GM18519 (cell line): ENCODE data around the gene TPBGL.

Source experiments
- ATAC-seq: cut with Tn5 transposase; IDR thresholded peaks from one replicate; pipeline ENCODE4 v1.9.1; 2021; ENCODE audit warnings: mild to moderate bottlenecking, moderate library complexity; ENCODE audit not compliant: unreplicated experiment, low FRiP score

The TPBGL gene

DNA sequence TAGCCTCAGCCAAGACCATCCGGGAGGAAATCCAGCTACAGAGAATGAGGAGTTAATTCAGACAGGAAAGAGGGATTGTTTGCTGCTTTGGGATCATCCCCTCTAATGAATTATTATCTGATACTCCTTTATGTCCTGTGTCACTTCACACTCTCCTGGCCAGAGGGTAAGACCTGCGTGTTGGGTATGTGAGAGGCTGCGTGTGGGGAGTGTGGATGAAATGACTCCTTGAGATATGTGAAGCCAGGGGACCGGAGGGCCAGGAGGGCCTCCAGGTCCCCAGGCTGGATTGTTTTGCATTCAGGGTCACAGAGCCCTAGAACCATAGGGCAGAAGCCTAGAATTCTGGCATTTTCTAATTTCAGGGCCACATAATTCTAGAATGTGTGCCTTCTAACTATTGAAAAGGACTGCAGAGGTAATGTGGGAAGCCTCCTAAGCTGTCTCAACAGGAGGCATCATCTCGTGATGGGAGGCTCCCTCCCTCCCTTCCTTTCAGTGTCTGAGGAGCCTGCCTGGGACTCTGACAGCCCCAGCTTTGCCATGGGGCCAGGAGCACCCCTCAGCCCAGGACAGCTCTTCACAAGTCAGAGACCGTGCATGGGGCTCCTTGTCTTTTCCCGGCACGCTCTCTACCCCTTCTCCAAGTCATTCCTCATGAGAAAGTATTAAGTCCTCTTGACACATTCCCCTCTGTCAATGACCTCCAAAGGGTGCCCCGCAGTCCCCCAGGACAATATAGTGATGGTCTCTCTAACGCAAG lies 3.7 kb downstream of the TPBGL start:
- ATAC-seq, result no peak

DNA sequence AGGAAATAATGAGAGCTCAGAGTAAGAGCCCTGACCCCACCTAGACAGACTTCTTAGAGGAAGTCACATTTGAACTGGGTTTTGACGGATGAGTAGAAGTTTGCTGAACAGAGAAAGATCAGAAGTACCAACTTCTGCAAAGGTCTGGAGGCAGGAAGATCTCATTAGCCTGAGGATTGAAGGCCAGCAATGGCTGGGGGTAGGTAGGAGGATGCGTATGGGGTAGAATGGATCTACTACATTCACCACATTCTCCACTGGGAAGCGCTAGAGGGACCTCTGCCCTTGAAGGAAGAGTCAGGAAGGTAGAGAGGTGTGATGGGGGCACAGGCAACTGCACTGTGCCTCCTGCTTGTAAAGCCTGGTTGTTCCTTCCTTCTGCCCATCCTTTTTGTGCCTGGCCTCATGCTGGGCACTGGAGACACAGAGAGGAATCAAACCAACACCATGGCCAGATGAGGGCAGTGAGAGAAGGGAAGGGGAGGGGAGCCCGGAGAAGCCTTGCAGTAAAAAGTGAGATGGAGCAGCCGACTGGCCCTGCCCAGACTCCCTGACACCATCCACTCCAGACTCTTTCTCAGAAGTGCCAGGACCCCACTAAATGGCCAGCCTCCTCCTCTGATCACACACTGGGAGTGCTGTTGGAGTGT lies 4.9 kb downstream of the TPBGL start:
- no peak for ATAC-seq

DNA sequence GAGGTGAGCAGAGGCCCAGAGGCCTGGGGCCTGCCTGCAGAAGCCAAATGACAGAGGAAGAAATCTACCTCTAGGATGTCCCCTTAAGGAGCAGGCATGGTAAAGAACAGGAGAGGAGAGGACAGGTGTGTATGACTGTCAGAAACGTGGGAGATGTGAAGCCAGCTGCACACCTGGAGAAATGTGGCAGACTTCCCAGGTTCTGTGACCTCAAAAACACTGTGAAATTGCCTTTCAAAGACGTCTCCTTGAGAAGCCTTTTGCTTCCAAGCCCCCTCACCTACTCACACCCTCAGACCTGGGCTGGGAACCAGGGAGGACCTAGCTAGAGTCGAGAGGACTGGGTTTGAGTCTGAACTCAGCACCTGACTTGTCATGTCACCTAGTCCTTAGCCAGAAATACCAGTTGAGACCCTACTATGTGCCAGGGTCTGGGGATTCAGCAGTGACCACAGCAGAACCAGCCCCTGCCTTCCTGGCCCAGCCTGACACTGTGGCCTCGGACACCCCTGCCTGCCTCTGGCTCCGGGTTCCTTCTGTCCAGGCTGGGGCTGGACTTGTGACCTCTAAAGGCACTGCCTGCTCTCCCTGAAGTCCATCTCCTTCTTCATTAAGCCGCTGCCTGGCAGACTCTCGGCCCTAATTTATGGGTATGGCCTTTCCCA lies 5.6 kb downstream of the TPBGL start:
- no peak for ATAC-seq

DNA sequence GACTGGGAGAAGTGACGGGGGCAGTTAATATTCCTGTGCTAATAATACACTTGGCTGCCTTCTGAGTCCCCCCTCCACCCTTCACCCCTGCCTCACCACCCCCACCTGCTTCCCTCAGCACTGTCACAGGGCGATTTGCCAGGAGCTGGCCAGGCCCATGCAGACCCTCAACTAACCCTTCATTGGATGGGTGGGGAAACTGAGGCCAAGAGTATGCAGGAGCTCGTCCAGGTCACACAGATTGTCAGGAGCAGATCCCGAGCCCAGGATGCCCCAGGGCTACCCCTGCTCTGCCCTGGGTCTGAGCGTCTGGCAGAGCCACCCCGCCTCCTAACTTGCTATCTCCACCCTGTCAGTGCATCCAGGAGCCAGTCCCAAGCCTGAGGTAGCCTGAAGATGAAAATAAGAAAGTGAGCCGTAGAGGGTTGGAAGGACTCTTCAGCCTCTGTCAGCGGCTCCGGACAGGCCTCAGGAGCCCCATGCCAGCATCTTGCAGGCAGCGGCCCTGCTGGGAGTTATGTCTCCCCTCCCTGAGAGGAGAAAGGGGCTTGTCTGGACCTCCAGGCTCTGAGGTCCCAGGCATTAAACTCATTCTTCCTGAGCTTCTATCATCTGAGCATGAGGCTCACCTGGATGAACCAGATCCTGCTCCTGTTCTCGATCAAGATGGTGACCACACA lies 6.2 kb downstream of the TPBGL start:
- ATAC-seq, result no peak

DNA sequence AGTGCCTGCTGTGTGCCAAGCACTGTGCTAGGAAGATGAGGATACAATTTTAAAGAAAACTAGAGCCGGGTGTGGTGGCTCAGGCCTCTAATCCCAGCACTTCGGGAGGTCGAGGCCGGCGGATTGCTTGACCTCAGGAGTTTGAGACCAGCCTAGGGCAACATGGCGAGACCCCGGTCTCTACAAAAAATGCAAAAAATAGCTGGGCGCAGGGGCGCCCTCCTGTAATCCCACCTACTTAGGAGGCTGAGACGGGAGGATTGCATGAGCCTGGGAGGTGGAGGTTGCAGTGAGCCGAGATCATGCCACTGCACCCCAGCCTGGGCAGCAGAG lies 8.3 kb downstream of the TPBGL start:
- ATAC-seq, result no peak

DNA sequence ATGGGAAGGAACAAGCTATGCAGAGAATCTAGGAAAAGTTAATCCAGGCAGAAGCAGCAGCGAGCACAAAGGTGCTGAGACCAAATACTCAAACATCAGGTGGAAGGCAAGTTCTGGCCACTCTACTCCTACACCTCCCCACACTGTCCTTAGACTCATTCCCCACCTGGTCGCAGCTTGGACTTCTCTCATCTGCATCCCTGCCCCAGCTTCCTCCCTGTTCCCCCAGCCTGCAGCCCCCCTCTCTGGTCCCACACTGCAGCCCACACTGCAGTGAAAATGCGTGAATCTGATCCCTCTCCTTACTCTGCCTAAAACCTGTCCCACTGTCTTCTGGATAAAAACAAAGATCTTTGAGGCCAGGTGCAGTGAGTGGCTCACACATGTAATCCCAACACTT lies 9.1 kb downstream of the TPBGL start:
- ATAC-seq, result no peak

DNA sequence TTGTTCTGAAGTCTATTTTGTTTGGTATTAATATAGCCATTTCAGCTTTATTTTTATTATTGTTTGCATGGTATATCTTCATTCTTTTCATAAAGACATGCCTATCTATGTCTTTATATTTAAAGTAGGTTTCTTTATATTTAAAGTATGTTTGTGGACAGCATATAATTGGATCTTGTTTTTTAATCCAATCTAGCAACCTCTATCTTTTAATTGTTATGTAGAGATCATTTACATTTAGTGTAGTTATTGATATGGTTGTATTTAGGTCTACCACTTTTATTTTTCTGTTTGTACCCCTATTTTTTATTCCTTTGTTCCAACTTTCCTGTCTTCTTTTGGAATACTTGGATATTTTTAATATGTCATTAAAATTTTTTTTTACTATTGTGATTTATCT lies 13.8 kb downstream of the TPBGL start:
- no peak for ATAC-seq

DNA sequence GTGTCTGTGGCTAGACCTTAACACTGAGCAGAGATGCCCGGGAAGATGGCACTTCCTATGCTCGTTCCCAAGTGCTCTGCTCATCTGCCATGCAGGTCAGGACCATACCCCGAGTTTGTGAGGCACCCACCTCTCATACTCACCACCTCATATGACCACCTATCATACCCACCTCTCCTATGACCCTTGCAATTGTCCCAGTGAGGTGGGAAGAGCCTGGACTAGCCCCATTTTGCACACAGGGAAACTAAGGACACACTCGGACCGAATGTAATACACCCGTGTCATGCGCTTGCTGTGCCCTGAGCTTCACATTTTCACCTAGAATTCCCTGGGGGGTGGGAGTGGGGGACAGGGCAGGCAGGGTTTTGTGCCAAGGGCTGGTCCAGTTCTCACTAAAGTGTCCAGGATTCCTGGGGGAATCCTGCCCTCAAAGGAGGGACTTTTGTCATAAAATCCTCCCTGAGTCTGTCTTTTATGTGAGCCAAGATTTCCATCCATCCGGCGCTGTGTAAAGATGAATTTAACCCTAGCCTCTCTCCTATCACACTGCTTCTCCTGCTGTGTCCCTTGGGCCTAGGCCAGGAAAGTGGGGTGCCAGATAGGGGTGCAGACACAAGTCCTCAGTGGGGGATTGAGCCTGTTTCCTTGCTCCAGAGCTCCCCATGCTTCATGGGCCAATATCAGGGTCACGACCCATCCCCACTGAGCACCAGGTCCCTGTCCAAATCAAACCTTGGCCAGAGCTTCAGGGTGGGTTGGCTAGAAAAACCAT lies 20.0 kb downstream of the TPBGL start:
- no peak for ATAC-seq

DNA sequence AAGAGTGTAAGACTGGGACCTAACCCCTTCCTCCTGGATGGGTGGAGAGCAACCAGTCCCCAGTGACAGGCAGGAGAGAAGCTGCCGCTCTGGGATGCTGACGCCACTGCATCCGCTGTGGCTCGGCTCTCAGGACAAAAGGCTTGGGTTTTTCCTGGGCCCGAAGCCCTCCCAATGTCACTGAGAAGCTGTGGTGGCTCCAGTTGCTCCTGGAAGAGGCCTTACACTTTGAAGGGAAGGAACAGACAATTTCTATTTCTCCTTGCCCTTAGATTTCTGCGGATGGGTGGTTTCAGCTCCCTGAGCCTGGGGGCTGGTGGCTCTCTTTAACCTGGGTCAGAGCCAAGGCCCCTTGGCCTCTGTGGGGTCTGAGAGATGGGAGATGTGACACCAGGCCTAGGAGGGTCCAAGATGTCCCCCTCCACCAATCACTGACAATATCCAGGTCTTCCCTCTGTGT lies 21.4 kb downstream of the TPBGL start:
- ATAC-seq, result no peak

DNA sequence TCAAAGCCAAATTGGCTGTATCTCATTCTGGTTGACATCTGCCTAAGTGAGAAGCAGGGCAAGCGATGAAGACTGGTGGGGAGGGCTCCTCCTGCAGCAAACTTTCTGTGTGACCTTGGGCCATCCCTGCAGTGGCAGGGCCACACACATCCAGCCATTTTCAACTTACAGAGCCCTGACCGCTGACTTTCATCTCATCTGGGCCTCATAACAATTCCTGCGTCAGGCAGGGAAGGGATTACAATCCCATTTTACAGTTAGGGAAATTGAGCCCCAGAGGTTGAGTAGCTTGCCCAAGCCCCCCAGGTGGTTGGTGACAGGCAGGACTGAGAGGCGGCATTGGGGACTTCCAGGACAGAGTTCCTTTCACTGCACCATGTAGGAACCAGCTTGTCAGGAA lies 21.9 kb downstream of the TPBGL start:
- ATAC-seq, result no peak

DNA sequence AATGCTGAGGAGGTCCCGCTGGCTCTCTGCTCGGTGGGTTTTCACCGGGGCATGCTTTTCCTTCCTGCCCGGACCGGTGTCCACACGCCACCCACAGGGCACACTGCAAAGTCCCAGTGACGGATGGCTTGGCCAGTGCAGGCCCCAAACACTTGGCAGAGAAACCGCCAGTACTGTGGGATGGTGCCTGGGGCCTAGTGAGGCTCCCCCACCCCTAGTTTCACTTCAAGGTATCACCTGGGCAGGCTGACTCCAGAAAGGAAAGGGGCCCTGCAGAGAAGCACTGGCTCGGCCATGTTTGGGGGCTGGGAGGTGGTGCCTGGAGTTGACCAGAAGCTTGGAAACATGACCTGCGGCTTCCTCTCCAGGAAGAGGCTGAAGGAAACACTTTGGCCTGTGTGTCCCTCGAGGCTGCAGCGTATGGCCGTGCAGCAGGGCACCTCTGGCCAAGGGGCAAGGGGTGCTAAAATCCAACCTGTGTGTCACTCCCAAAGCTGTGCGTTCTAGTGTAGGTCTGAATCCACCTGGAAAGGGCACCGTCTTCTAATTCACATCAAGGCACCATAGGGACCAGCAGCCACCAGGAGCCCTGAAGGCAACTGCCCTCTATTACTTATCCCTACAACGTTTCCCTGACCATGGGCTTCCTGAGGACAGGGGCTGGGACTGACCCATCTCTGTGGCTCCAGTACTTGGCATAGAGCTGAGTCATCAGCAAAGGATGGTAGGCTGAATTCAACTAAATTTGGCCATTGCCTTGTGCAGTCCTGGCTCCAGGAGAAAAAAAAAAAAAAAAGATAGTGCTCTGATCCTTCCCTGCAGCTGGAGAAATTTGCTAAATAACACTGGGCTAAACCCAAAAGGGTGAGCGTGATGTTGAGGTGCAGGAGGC lies 22.6 kb downstream of the TPBGL start:
- no peak for ATAC-seq

DNA sequence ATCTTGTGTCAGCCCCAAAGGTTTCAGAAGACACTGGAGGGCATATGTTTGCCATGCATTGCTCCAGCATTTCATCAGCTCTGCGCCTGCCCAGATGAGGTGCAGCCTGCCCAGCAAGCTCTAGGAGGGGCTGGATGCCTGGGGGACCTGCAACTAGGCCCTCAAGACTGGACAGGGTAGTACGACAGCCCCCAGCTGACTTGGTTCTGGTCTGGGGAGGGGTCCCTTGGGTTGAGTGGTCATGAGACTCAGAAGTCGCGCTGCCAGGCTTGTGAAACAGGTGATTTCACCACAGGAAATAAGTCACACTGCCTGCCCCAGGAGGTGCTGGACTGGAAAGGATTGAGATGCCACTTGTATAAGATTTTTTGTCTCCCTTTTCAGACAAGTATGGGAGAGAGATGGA lies 23.4 kb downstream of the TPBGL start:
- no peak for ATAC-seq

DNA sequence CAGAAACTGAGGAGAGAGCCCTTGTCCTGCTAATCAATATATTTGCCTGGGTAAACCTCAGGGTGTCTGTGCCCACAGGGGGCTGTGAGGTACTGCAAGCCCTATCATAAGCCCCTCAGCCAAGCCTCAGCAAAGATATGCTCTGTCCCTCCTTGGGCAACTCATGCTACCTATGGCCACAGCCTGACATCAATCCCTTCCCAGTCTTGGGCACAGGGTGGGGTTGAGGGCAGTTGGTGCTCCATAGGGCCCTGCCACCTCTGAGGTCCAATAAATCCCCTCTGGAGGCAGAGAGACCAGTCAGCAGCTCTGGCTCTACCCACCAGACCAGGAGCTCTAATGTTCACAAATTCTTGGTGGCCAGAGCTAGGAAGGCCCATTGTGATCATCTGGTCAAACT lies 23.8 kb downstream of the TPBGL start:
- no peak for ATAC-seq

DNA sequence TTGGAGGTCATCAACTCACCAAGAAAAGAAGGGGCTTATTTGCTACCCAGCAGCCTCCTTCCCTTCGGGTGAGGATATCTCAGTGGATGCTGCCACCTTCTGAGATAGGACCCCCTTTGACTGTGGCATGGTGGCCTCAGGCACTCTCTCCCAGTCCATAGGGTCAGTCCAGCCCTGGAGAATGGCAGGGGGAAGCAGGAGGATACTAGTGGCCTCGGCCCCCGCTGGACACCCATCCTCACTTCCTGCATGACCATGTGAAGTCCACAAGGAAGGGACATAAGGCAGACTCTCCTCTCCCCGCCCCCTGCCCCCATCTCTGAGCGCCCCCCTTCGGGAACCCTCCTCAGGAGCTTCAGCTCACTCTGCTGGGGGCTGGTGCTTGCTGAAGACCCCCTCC lies 24.4 kb downstream of the TPBGL start:
- ATAC-seq, result no peak

DNA sequence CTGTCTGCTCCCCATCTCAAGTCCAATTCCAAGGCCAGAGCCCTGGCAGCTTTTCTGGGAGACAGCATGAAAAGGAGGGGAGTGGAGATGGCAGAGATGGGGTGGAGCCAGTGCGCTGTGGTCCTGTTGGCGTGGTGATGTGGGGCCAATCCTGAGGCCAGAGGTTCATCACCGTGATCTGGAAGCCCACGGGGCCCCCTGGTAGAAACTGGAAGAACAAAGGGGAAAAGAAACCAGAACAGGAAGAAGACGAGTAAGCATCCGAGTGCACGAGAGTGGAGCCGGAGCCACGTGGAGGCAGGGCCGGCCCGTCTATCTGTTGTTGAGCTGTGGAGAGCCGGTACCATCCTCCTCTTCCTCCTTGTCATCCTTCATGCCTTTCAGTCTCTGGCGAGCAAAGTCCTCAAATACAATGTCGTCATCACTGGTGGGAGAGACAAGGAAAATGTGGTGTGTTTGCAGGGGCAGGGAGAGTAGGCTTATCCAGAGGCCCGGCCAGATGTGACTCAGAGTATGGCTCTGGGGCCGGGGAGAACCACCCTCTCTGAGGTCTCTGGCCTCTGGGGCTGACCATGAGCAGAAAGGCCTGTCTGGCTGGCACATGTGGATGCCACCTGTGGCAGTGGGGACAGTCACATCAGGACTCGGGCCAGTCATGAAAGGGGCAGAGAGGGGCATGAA lies 25.4 kb downstream of the TPBGL start:
- ATAC-seq, result no peak

DNA sequence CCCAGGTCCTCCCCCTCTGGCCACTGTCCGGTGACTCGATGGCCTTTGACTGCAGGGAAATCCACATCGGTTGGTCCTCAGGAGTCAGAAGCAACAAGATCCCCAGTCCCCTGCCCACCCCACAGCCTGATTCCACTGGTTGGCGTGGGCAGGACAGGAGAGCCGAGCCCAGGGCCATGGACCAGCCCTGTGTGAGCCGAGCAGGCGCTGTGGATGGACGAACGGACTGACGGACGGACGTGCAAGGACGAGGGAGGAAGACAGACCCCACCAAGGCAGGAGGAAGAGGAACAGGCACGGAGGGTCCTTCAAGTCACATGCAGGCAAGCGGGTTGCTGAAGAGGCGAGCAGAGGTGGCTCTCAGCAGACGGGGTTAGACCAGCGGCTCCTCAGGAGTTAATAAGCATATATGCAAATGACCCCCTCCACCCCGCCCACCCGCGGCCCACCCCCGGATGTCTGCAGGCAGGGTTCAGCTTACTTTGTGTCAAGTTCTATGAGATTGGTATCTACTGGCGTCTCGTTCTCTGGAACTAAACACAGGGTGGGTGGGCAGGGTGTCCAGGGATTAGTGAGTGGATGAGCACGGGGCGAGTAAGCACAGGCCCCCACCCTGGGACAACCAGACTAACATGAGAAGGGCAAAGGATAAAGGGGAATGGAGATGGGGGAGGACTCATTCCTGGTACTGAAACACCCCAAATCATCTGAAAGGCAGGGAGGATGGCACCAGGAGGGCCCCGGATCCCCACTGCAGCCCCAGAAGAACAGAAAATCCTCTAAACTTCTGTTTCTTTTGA lies 26.8 kb downstream of the TPBGL start:
- no peak for ATAC-seq

DNA sequence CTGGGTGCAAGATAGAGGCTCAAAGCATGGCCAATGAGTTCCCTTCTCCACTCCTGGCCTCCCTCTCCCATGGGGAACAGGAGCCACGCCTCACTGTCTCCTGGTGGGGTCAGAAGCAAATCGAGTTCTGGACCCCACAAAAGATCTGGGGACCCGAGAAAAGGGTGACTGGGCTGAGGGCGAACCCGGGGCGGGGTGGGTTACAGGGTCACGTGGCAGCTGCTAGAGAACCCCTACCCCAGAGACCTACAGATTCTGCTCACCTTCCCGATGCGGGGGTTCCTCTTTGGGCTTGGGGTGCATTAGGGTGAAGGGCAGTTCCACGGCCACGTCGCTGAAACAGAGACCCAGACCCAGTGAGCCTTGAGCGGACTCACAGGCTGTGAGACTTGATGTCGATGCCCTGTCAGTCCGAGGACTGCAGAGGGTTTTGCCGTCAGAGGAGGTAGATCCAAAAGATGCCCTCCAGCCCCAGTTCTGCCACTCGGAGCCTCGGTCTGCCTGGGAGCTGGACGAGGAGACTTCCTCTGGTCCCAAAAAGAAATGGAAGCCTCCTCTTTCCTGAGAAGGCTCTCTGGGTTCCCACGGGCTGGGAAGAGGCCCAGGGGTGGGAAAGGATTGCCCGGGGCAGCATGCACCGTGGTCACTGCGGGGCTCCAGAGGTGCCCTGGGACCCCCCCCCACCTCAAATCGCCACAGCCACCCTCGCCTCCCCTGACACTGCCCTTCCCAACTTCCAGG lies 28.2 kb downstream of the TPBGL start:
- ATAC-seq, result no peak

DNA sequence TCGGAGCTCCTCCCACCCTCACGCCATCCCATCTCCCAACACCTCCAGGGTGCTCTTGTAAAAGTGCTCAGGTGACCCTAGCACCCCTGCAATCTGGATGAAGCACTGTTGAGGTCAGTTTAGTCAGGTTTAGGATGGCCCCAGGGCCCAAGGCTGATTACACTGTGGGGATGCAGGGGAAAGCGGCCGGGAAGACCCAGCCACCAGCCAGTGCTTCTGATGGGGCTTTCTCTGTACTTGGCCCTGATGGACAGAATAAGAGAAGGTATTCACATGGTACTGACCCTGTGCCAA lies 28.7 kb downstream of the TPBGL start:
- ATAC-seq, result no peak
